Measurements from ENCODE around the gene ATP9A. TPM values are rescaled to one million over a fixed set of nuclear protein-coding genes. Genes with fewer than 3 reads are reported as not detected.

The ATP9A gene
- total and polyA plus RNA-seq, 2 donors (not counting 3 experiments of a cell fraction or from before 2014, with no cell fraction given): 20.9 to 41.5 TPM

- BruUV-seq (replicated peaks): no TSS peak
- Histone ChIP-seq H3K36me3 (ENCODE audit: control insufficient read depth in 2 of 2, extremely low read depth in 1 of 2, insufficient read depth in 2 of 2, low read length in 2 of 2) (no peaks in the 10 kb centered on the region), H3K4me2 (ENCODE audit: insufficient read depth, low read length) (no peak overlapping the region), H3K9me1 (replicated peaks; ENCODE audit: control insufficient read depth, extremely low read depth, insufficient read depth, low read length) (no peaks in the 10 kb centered on the region), H3K4me3 (replicated peaks in 1 of 3; ENCODE audit: insufficient read depth in 1 of 3, low read depth in 1 of 3, low read length in 3 of 3) (no peak overlapping the region), H3K27me3 (ENCODE audit: control insufficient read depth in 2 of 2, insufficient read depth in 2 of 2, low read length in 2 of 2) (peaks cover 0 to 2% of the 10 kb centered on the region in 2 experiments), H3K79me2 (ENCODE audit: control insufficient read depth, insufficient read depth, low read length) (no peaks in the 10 kb centered on the region), H3K9me3 (replicated peaks; ENCODE audit: control insufficient read depth, insufficient read depth, low read length) (no peaks in the 10 kb centered on the region), H3K27ac (ENCODE audit: insufficient read depth, low read depth, low read length) (no peak overlapping the region), H2AFZ (ENCODE audit: low read depth, low read length) (no peak overlapping the region), H4K20me1 (replicated peaks; ENCODE audit: control insufficient read depth, extremely low read depth, insufficient read depth, low read length) (no peaks in the 10 kb centered on the region), H3K4me1 (ENCODE audit: control insufficient read depth, extremely low read depth, insufficient read depth, low read length) (no peaks in the 10 kb centered on the region), H3K9ac (replicated peaks; ENCODE audit: extremely low read depth, insufficient read depth, low read length) (no peak overlapping the region)
- POLR2A ChIA-PET: no interaction called here
- intact Hi-C loops (cut with micrococcal nuclease): no loop called here
- dilution Hi-C loops (cut with MboI; ENCODE audit: extremely low pct_ligation_motif_present, low sequenced_read_pairs): loop anchor here (25.0 kb wide), 1 partner anchor 175 kb away; no protein-coding TSS in a partner anchor
- DNase-seq (ENCODE audit: low read depth, low spot score) (no peak), FAIRE-seq (no peak)
- CTCF ChIA-PET: interaction anchor here (1.0 to 1.7 kb wide), 3 partner anchors 8 to 140 kb away, joined by 3 to 14 read pairs (median 3); no protein-coding TSS in a partner anchor
- TF ChIP-seq GATA2 (IDR thresholded peaks at IDR 0.05; ENCODE audit: insufficient read depth, insufficient read length, low read depth, low read length) (no peak), MAX (IDR thresholded peaks at IDR 0.05; ENCODE audit: insufficient read depth, insufficient read length) (no peak), JUN (IDR thresholded peaks at IDR 0.05; ENCODE audit: borderline replicate concordance, insufficient read depth, insufficient read length, low read depth) (no peak), MYC (IDR thresholded peaks at IDR 0.05; ENCODE audit: low read depth, low read length) (no peak), POLR2AphosphoS5 (IDR thresholded peaks at IDR 0.05; ENCODE audit: insufficient read depth, low read depth, low read length) (no peak), EZH2 (IDR thresholded peaks at IDR 0.05; ENCODE audit: borderline replicate concordance, low read depth, low read length, severe bottlenecking) (no peak), CTCF (IDR thresholded peaks at IDR 0.05; ENCODE audit: extremely low read depth in 1 of 2, insufficient read depth in 1 of 2, low read depth in 1 of 2, low read length in 2 of 2) (no peak), FOS (IDR thresholded peaks at IDR 0.05; ENCODE audit: borderline replicate concordance, insufficient read depth, low read length) (no peak)
Observed at GRCh38 chr20:51587145-51587544, 181.0 kb downstream of the ATP9A start.
